HG02840 (cell line): Measurements from ENCODE around the gene SH3GL3.

Source experiments
- ATAC-seq: cut with Tn5 transposase; IDR thresholded peaks from one replicate; pipeline ENCODE4 v1.9.1; 2021; ENCODE audit warnings: mild to moderate bottlenecking, moderate library complexity, moderate number of reproducible peaks; ENCODE audit not compliant: unreplicated experiment, low FRiP score

SH3GL3 gene

DNA sequence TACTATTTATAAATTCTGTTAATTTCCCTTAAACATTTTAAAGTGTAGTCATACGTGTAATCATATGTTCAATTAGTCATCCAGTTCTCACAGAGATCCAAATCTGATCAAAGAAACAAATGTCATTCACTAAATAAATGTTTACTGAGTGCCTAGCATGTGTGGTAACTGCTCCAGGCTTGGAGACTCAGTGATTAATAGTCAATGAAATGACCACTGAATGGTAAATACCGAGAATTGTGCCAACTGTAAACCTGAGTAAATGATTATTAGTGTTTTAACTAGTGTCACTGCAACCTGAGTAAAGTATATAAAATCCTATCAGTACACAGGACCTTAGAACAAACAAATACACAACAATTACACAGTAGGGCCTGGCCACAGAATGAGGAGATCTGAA, 52.3 kb downstream of the SH3GL3 start:
- ATAC-seq: no peak

DNA sequence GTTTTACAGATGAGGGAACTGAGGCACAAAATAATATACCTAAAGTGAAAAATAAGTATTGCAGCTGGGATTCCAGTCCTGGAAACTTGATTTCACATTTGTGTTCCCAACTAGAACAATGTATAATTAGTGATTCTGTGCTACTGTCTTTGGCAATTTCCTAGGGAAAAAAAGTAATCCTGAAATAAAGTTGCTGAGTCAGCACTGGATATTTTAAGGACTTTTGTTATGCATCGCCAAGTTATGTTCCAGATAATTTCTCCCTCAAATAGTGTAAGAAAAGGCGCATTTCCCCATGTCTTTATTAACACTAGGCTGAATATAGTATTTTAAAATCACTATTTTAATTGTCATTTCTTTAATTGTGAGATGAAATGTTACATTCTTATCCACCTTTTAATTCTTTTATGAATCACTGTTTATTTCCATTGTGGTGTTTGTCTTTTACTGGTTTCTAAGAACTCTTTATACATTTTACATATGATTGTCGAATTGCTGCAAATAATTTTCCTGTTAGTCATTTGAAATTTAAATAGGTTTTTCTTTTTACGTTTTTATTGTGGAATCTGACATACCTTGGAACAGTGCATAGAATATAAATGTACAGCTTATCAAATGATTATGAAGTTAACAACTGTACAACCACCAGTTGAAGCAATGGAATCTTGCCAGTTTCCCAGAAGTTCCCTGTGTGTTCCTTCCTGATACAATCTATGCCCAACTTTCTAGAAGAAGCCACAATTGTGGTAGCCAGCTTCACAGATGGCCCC, 56.6 kb downstream of the SH3GL3 start:
- ATAC-seq: no peak

GRCh38 chr15:83504365-83504764, 57.2 kb downstream of the SH3GL3 start:
- ATAC-seq: no peak

DNA sequence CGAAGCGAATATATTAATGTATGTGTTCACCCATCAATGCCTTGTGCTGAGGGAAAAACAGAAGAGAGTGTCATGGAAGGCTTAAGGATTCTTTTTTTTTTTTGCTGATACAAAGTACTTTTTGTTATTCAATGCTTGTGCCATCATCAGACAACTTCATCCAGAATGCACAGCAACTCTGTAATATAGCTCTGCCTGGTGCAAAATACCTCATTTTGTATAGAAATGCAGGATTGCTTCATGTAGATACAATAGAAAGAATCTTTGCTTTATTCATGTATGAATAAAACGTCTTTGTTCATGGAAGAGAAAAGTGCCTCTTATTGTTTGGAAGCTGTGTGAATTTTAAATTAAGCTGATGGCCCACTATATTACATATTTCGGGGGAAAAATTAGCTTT, 62.9 kb downstream of the SH3GL3 start:
- no peak for ATAC-seq

- ATAC-seq: no peak
Observed at GRCh38 chr15:83512459-83512858, 65.3 kb downstream of the SH3GL3 start.

DNA sequence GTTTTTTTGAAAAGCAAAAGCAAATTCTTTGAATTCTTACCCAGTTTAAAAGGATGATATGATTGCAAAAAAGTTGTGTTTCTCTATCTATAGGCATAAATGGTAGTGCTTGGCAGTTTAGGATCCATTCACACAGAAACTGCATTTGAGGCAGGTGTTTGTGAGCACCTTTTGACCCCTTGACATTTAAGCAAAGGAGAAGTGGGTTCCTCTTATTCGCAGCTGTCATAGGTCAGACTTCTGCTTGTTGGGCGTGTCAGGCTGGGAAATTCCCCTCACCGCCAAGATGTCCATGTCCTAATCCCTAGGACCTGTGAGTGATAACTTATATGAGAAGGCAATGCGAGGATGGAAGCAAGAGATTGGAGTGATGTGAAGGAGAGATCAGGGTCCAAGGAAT, 67.4 kb downstream of the SH3GL3 start:
- no peak for ATAC-seq

- ATAC-seq: no peak
Observed at GRCh38 chr15:83515164-83515563, 68.0 kb downstream of the SH3GL3 start.

DNA sequence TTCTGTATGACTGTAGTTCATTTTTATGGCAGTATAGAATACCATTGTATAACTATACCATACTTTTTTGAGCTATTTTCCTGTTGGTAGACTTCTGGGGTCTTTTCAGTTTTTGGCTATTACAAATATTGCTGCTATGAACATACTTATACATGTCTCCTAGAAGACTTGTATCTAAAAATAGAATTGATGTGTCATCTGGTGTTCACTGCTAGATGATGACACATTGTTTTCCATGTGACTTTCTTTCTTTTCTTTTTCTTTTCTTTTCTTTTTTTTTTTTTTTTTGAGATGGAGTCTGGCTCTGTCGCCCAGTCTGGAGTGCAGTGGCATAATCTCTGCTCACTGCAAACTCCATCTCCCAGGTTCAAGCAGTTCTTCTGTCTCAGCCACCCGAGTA, 69.8 kb downstream of the SH3GL3 start:
- no peak for ATAC-seq

DNA sequence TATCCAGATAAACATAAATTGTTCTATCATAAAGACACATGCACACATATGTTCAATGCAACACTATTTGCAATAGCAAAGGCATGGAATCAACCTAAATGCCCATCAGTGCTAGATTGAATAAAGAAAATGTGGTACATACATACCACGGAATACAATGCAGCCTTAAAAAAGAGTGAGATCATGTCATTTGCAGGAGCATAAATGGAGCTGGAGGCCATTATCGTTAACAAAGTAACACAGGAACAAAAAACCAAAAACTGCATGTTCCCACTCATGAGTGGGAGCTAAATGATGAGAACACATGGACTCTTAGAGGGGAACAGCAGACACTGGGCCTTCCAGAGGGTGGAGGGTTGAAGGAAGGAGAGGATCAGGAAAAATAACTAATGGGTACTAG, 79.2 kb downstream of the SH3GL3 start:
- ATAC-seq: no peak

- no peak for ATAC-seq
Observed at GRCh38 chr15:83533410-83533962, 86.3 kb downstream of the SH3GL3 start.

GRCh38 chr15:83537606-83538005, 90.5 kb downstream of the SH3GL3 start:
- no peak for ATAC-seq

- ATAC-seq: no peak
Observed at GRCh38 chr15:83538682-83539081, 91.5 kb downstream of the SH3GL3 start.

DNA sequence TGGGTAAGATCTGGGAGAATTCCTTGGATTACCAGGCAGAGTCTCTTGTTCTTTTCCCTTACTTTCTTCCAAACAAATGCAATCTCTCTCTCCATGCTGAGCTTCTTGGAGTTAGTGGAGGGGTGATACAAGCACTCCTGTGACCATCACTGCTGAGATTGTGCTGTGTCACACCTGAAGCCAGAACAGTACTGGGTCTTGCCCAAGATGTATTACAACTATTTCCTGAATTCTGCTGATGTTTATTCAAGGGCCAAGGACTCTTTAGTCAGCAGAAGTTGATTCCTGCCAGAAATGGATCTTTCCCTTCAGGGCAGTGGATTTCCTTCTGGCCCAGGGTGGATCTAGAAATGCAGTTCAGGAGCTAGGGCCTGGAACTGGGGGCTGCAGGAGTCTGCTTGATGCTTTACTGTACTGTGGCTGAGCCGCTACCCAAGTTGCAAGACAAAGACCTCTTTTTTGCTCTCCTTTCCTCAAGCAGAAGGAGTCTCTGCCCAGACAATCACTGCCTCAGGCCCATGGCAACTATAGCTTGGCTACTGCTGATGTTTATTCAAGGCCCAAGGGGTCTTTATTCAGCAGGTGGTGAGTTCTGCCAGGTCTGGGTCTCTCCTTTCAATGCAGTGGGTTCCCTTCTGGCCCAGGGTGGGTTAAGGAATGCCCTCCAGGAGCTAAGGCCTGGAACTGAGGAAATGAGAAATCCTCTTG, 98.8 kb downstream of the SH3GL3 start:
- ATAC-seq: no peak

DNA sequence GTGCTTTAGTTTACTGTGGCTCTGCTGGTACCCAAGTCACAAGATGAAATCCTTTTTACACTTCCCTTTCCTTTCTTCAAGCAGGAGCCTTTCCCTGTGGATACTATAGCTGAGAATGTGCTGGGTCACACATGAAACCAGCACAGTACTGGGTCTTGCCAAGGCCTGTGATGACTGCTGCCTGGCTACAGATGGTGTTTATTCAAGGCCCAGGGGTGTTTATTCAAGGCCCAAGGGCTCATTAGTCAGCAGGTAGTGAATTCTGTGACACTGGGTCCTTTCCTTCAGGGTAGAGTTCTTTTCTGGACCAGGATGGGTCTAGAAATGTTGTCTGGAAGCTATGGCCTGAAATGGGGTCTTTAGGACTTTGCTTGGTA, 99.4 kb downstream of the SH3GL3 start:
- no peak for ATAC-seq

GRCh38 chr15:83547168-83547567, 100.0 kb downstream of the SH3GL3 start:
- ATAC-seq: no peak

DNA sequence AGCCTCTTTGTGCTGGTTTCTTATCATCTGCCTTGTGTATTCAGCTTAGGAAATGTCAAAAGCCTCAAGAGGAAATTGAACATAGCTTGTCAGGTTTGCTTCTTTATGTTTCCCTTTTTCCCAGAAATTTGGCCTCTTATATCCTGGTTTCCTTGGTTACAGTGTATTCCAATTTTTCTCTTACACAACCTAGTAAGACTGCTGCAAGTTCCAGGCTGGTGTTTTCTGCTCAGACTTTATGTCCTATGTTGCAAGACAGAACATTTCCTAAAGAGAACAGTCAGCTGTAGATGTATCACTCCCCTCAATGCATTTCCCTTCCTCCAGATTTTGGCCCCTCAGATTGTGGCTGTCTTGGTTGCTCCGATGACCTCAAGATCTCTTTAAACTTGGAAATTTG, 102.5 kb downstream of the SH3GL3 start:
- no peak for ATAC-seq

- ATAC-seq: no peak
Observed at GRCh38 chr15:83554558-83554957, 107.4 kb downstream of the SH3GL3 start.

DNA sequence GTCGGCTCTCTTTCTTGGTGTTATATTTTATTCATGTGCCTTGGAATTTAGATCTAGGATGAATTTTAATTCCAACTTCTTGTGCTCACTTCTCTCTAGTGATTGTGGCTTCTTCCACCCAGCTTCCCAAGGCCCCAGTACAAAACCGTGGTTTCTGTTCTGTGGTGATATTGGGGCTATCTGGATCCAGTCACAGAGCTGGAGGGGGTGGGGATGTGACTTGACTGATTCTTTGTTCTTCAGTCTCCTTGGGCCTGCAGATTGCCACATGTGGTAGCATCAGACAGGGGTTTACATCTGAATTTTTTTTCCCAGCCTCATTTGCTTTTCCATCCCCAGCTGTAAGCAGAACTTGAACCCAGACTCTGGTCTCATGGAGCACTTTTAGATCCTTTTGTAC, 108.2 kb downstream of the SH3GL3 start:
- no peak for ATAC-seq

DNA sequence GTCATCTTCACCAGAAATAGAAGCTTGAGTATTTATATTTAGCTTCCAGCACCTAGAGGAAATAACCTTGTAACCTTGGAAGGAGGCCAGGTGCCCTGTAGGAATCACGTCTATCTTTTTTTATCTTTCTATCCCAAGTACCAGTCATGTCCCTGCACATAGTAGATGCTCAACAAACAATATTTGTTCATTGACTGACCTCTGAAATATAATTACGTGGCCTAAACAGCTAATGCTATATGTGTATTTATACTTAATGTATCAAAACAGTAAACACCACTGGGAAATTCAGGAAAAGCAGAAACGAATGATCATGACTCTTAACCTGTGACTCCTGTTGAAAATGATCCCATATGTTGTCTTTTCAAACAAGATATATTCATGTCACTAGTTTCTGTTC, 108.9 kb downstream of the SH3GL3 start:
- ATAC-seq: no peak

GRCh38 chr15:83556754-83557153, 109.6 kb downstream of the SH3GL3 start:
- ATAC-seq: no peak

DNA sequence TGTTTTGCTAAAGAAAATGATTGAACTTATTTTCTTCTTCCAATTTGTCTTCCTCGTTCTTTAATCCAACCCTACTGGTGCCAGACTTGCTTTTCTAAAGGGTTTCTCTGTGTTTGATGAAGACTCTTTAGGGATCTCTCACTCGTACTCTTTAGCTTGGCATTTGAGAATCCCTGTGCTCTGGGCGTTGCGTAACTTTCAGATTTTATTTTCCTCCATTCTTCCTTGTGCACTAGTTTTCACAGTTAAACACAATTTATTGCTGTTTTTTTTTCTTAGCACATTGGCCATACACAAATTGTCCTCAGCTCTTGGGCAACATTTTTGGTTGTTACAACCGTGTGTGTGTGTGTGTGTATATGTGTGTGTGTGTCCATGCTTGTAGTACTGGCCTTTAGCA, 111.0 kb downstream of the SH3GL3 start:
- no peak for ATAC-seq
